ENCODE results near the gene FAM9C.

- no peak for TF ChIP-seq POU6F1 (CRISPR knock-in tag; IDR thresholded peaks at IDR 0.05; ENCODE audit: borderline replicate concordance, low read depth)
- no peak for TF ChIP-seq TOX (CRISPR knock-in tag; IDR thresholded peaks at IDR 0.05; ENCODE audit: borderline replicate concordance)
- TF ChIP-seq, protein P1, sequence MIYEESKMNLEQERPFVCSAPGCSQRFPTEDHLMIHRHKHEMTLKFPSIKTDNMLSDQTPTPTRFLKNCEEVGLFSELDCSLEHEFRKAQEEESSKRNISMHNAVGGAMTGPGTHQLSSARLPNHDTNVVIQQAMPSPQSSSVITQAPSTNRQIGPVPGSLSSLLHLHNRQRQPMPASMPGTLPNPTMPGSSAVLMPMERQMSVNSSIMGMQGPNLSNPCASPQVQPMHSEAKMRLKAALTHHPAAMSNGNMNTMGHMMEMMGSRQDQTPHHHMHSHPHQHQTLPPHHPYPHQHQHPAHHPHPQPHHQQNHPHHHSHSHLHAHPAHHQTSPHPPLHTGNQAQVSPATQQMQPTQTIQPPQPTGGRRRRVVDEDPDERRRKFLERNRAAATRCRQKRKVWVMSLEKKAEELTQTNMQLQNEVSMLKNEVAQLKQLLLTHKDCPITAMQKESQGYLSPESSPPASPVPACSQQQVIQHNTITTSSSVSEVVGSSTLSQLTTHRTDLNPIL (CRISPR knock-in tag; IDR thresholded peaks at IDR 0.05; ENCODE audit: low read depth): no peak
- TF ChIP-seq ZFP30 (CRISPR knock-in tag; IDR thresholded peaks at IDR 0.05): no peak
- no peak for TF ChIP-seq ESRRG (CRISPR knock-in tag; IDR thresholded peaks at IDR 0.05)
- no peak for TF ChIP-seq BACH2 (CRISPR knock-in tag; IDR thresholded peaks at IDR 0.05; ENCODE audit: borderline replicate concordance)
- TF ChIP-seq RARB (CRISPR knock-in tag; IDR thresholded peaks at IDR 0.05): no peak
- TF ChIP-seq ZC3H10 (CRISPR knock-in tag; IDR thresholded peaks at IDR 0.05): no peak
- no peak for TF ChIP-seq ARNTL (CRISPR knock-in tag; IDR thresholded peaks at IDR 0.05; ENCODE audit: borderline replicate concordance, low read depth)
- no peak for TF ChIP-seq ZFP3 (CRISPR knock-in tag; IDR thresholded peaks at IDR 0.05)
Observed at GRCh38 chrX:13036896-13037295, 7.5 kb downstream of the FAM9C start.
